DMS 273 (cell line): ENCODE measurements around the gene EXOC1.
"Not testable (repeated sequence)": the region's sequence is repeated elsewhere in the genome, so short reads cannot be mapped to it uniquely, and the experiment has no call there.

Experiments
- DNase-seq: peaks from one replicate; lab custom pipeline; 2025; ENCODE audit not compliant: unreplicated experiment; lab: John Stamatoyannopoulos, UW

Gene EXOC1

GRCh38 chr4:55853484-55854046 lies at the start of gene EXOC1:
EXOC1 (plus strand) TSS chr4:55853648; CDS start chr4:55858324, 4,676 bp downstream.
- peak; percentile 98 for DNase-seq

GRCh38 chr4:55807556-55807955 lies 45.9 kb upstream of the EXOC1 start:
- DNase-seq = no peak

- DNase-seq = peak; percentile 65
Observed at GRCh38 chr4:55808186-55808585, 45.3 kb upstream of the EXOC1 start.

GRCh38 chr4:55808632-55809031 lies 44.8 kb upstream of the EXOC1 start:
- DNase-seq = peak; percentile 38

GRCh38 chr4:55817691-55818090 lies 35.8 kb upstream of the EXOC1 start:
- DNase-seq = no peak

- DNase-seq = no peak
Observed at GRCh38 chr4:55819634-55820033, 33.8 kb upstream of the EXOC1 start, which contains the start of gene EXOC1L. EXOC1L (plus strand) TSS chr4:55819790; CDS start chr4:55820027, 237 bp downstream.

GRCh38 chr4:55820279-55820678 lies 33.2 kb upstream of the EXOC1 start:
- no peak for DNase-seq

GRCh38 chr4:55822329-55822728 lies 31.1 kb upstream of the EXOC1 start:
- no peak for DNase-seq

GRCh38 chr4:55824865-55825264 lies 28.6 kb upstream of the EXOC1 start:
- DNase-seq = no peak

- DNase-seq = no peak
Observed at GRCh38 chr4:55826986-55827385, 26.5 kb upstream of the EXOC1 start.

- DNase-seq = no peak
Observed at GRCh38 chr4:55827582-55827981, 25.9 kb upstream of the EXOC1 start.

GRCh38 chr4:55830048-55830447 lies 23.4 kb upstream of the EXOC1 start:
- no peak for DNase-seq

GRCh38 chr4:55830716-55831115 lies 22.7 kb upstream of the EXOC1 start:
- DNase-seq = no peak

- DNase-seq = peak; percentile 18
Observed at GRCh38 chr4:55834086-55834795, 19.2 kb upstream of the EXOC1 start.

- no peak for DNase-seq
Observed at GRCh38 chr4:55837903-55838302, 15.5 kb upstream of the EXOC1 start.

GRCh38 chr4:55838356-55838755 lies 15.1 kb upstream of the EXOC1 start:
- DNase-seq = no peak

- no peak for DNase-seq
Observed at GRCh38 chr4:55838952-55839351, 14.5 kb upstream of the EXOC1 start.

- no peak for DNase-seq
Observed at GRCh38 chr4:55840956-55841355, 12.5 kb upstream of the EXOC1 start.

GRCh38 chr4:55841373-55842239 lies 11.8 kb upstream of the EXOC1 start:
- DNase-seq = not testable (repeated sequence)

- DNase-seq = not testable (repeated sequence)
Observed at GRCh38 chr4:55842312-55842711, 11.1 kb upstream of the EXOC1 start.

- DNase-seq = no peak
Observed at GRCh38 chr4:55849724-55850123, 3.7 kb upstream of the EXOC1 start.

GRCh38 chr4:55851885-55852284 lies 1.6 kb upstream of the EXOC1 start:
- DNase-seq = no peak
